H9 (cell line): ENCODE data around the gene DYTN. TPM values are rescaled to one million over a fixed set of nuclear protein-coding genes. Genes with fewer than 3 reads are reported as not detected.
A peak's percentile ranks its signal among the peaks of the same experiment; 100 is the strongest.

Source experiments
- DNase-seq: peaks from one replicate; pipeline ENCODE4 v3.0.0-alpha.2; 2017
- H2AFZ ChIP-seq: one replicate; pipeline ENCODE4 v1.6.1; 2013; ENCODE audit warnings: mild to moderate bottlenecking, low read length, control low read depth, moderate library complexity
- H2AK5ac ChIP-seq: 2 replicates; pipeline ENCODE4 v1.6.1; 2013; ENCODE audit warnings: low read length, control low read depth, mixed read lengths; ENCODE audit not compliant: insufficient read length
- H2BK120ac ChIP-seq: one replicate; pipeline ENCODE4 v1.6.1; 2013; ENCODE audit warnings: low read depth, mild to moderate bottlenecking, low read length, control low read depth, inconsistent platforms; ENCODE audit not compliant: poor library complexity, severe bottlenecking
- H2BK12ac ChIP-seq: 2 replicates; pipeline ENCODE4 v1.6.1; 2013; ENCODE audit warnings: low read length, control low read depth, mixed read lengths, low read depth; ENCODE audit not compliant: insufficient read length
- H2BK15ac ChIP-seq: 2 replicates; pipeline ENCODE4 v1.6.1; 2013; ENCODE audit warnings: low read depth, low read length, control low read depth
- H2BK20ac ChIP-seq: one replicate; pipeline ENCODE4 v1.6.1; 2013; ENCODE audit warnings: low read depth, mild to moderate bottlenecking, low read length, control low read depth, inconsistent platforms; ENCODE audit not compliant: poor library complexity, severe bottlenecking
- H2BK5ac ChIP-seq: 2 replicates; pipeline ENCODE4 v1.6.1; 2013; ENCODE audit warnings: low read length, control low read depth, mixed read lengths; ENCODE audit not compliant: insufficient read length
- H3K14ac ChIP-seq: 2 replicates; pipeline ENCODE4 v1.6.1; 2013; ENCODE audit warnings: low read length, control low read depth; ENCODE audit not compliant: insufficient read depth
- H3K18ac ChIP-seq: 2 replicates; pipeline ENCODE4 v1.6.1; 2013; ENCODE audit warnings: low read depth, mild to moderate bottlenecking, mixed read lengths, low read length, control low read depth; ENCODE audit not compliant: insufficient read length
- H3K23ac ChIP-seq: 2 replicates; pipeline ENCODE4 v1.6.1; 2013; ENCODE audit warnings: low read length, control low read depth, mixed read lengths, low read depth; ENCODE audit not compliant: insufficient read length
- H3K23me2 ChIP-seq: 2 replicates; pipeline ENCODE4 v1.6.1; 2013; ENCODE audit warnings: low read depth, mild to moderate bottlenecking, mixed read lengths, low read length, control low read depth; ENCODE audit not compliant: insufficient read length, poor library complexity, severe bottlenecking
- H3K27ac ChIP-seq: 2 replicates; pipeline ENCODE4 v1.5.1; 2013; ENCODE audit warnings: low read length, control low read depth, mixed read lengths, low read depth; ENCODE audit not compliant: insufficient read length
- H3K27me3 ChIP-seq: 2 replicates; pipeline ENCODE4 v1.6.1; 2013; ENCODE audit warnings: low read length, control low read depth, inconsistent platforms; ENCODE audit not compliant: insufficient read depth
- H3K4ac ChIP-seq: 2 replicates; pipeline ENCODE4 v1.6.1; 2013; ENCODE audit warnings: low read depth, mild to moderate bottlenecking, control low read depth, inconsistent platforms, low read length, moderate library complexity
- H3K4me1 ChIP-seq: 2 replicates; pipeline ENCODE4 v1.6.1; 2013; ENCODE audit warnings: low read length, control low read depth, inconsistent platforms; ENCODE audit not compliant: insufficient read depth
- H3K4me2 ChIP-seq: 2 replicates; pipeline ENCODE4 v1.6.1; 2013; ENCODE audit warnings: low read length, control low read depth, mixed read lengths; ENCODE audit not compliant: insufficient read length, insufficient read depth
- H3K56ac ChIP-seq: 2 replicates; pipeline ENCODE4 v1.6.1; 2013; ENCODE audit warnings: low read depth, mild to moderate bottlenecking, mixed read lengths, low read length, control low read depth; ENCODE audit not compliant: insufficient read length
- H3K79me1 ChIP-seq: 2 replicates; pipeline ENCODE4 v1.6.1; 2013; ENCODE audit warnings: low read depth, mild to moderate bottlenecking, moderate library complexity, low read length, control low read depth, inconsistent platforms; ENCODE audit not compliant: insufficient read depth, poor library complexity, severe bottlenecking
- H3K79me2 ChIP-seq: 2 replicates; pipeline ENCODE4 v1.6.1; 2013; ENCODE audit warnings: low read length, control low read depth, inconsistent platforms; ENCODE audit not compliant: insufficient read depth
- H3K9ac ChIP-seq: 2 replicates; pipeline ENCODE4 v1.6.1; 2013; ENCODE audit warnings: low read length, control low read depth, mixed read lengths; ENCODE audit not compliant: insufficient read length; ENCODE audit errors: extremely low read depth
- H3K9me3 ChIP-seq: one replicate; pipeline ENCODE4 v1.6.1; 2013; ENCODE audit warnings: low read depth, low read length, inconsistent platforms; ENCODE audit not compliant: control insufficient read depth
- H3T11ph ChIP-seq: one replicate; pipeline ENCODE4 v1.6.1; 2013; ENCODE audit warnings: mild to moderate bottlenecking, low read length, control low read depth, inconsistent platforms
- H4K20me1 ChIP-seq: one replicate; pipeline ENCODE4 v1.6.1; 2013; ENCODE audit not compliant: control insufficient read depth, insufficient read length, insufficient read depth
- H4K5ac ChIP-seq: 2 replicates; pipeline ENCODE4 v1.6.1; 2013; ENCODE audit warnings: low read depth, mild to moderate bottlenecking, mixed read lengths, low read length, control low read depth; ENCODE audit not compliant: insufficient read length
- H4K8ac ChIP-seq: replicated peaks from 2 replicates; pipeline ENCODE4 v1.6.1; 2013; ENCODE audit warnings: low read length, control low read depth, mixed read lengths, low read depth; ENCODE audit not compliant: insufficient read length
- H4K91ac ChIP-seq: 2 replicates; pipeline ENCODE4 v1.6.1; 2013; ENCODE audit warnings: low read depth, mild to moderate bottlenecking, moderate library complexity, mixed read lengths, low read length, control low read depth; ENCODE audit not compliant: insufficient read length
- H3K27ac Mint-ChIP-seq, 3 experiments: 2 replicates in 2 of 3; 3 replicates in 1 of 3; pipeline ENCODE4 v1.8.0; 2020 to 2021; ENCODE audit warnings: mixed read lengths in 3 of 3, mild to moderate bottlenecking in 1 of 3, moderate library complexity in 1 of 3
- H3K27me3 Mint-ChIP-seq: 2 replicates; pipeline ENCODE4 v1.8.0; 2021; ENCODE audit warnings: low read depth, mild to moderate bottlenecking, moderate library complexity, mixed read lengths
- H3K36me3 Mint-ChIP-seq, 3 experiments: 2 replicates in 2 of 3; 3 replicates in 1 of 3; pipeline ENCODE4 v1.8.0; 2020 to 2021; ENCODE audit warnings: low read depth in 3 of 3, mixed read lengths in 3 of 3; ENCODE audit not compliant: insufficient read depth in 1 of 3
- H3K4me1 Mint-ChIP-seq, 2 experiments: 2 replicates each; pipeline ENCODE4 v1.8.0; 2020; ENCODE audit warnings: mixed read lengths in 2 of 2
- H3K4me3 Mint-ChIP-seq, 2 experiments: 2 replicates in 1 of 2; 3 replicates in 1 of 2; pipeline ENCODE4 v1.8.0; 2020 to 2021; ENCODE audit warnings: mild to moderate bottlenecking in 2 of 2, mixed read lengths in 2 of 2, moderate library complexity in 1 of 2
- H3K9me3 Mint-ChIP-seq, 2 experiments: 2 replicates in 1 of 2; 3 replicates in 1 of 2; pipeline ENCODE4 v1.8.0; 2020; ENCODE audit warnings: mild to moderate bottlenecking in 2 of 2, mixed read lengths in 2 of 2, moderate library complexity in 1 of 2
- CTCF ChIP-seq: fragments of 200-600 bp; sonication (generic); conservative IDR thresholded peaks from 3 replicates; pipeline ENCODE4 v1.8.0; 2021; ENCODE audit warnings: antibody characterized with exemption, mild to moderate bottlenecking
- WGBS: extraction: QIAGEN DNeasy Blood & Tissue Kit; methylation state at CpG from one replicate; pipeline ENCODE4 v1.1.7; 2013; ENCODE audit warnings: missing lambda C conversion rate, low lambda C conversion rate, mixed read lengths; ENCODE audit not compliant: insufficient read length; ENCODE audit errors: extremely low coverage; 5-methylcytosine and 5-hydroxymethylcytosine counted together
- total RNA-seq: library from RNA; stranded (reverse); gene quantifications from 2 replicates; pipeline ENCODE4 v1.2.1, GENCODE V29; 2021

Gene DYTN
- total RNA-seq, 1 experiment from 2014 or later, result not detected

DNA sequence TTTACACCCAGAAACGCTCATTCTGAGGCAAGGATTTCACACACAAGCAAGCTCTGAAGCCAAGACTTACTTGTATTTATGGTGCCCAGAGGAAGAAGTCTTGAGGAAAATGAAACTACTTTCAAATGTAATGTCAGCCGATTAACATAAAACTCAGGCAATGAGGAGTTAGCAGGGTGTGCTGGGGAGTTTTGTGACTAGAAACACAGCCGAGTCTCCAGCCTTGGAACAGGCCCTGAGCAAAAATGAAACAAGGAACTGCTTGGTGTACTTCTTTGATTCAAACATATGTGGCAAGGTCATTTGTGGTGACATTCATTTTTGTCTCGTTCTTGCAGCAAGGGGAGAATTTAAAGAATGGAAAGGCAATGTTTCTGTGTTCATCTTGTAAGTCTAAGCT, 4.5 kb downstream of the DYTN start:
- no peak overlapping the region for H4K5ac ChIP-seq
- H4K8ac ChIP-seq, result no peak overlapping the region
- no peak overlapping the region for H2BK120ac ChIP-seq
- no peak overlapping the region for H3K27ac ChIP-seq
- H4K20me1 ChIP-seq, result no peaks in the 10 kb centered on the region
- no peak overlapping the region for H3K18ac ChIP-seq
- H2BK15ac ChIP-seq, result no peak overlapping the region
- no peak overlapping the region for H3T11ph ChIP-seq
- no peak overlapping the region; the same call in 1 of the 2 replicates for H3K14ac ChIP-seq
- H3K4me2 ChIP-seq, result peak overlapping the region; percentile 4
- no CpG with 5 or more reads among the region's 4 CpGs for WGBS
- no peak overlapping the region for H3K56ac ChIP-seq
- Mint-ChIP-seq H3K27ac (no peak overlapping the region), H3K9me3 (peaks cover 0 to 3% of the 10 kb centered on the region in 2 experiments; a peak in 1 of 5 replicates), H3K4me3 (no peak overlapping the region), H3K27me3 (peaks cover 41% of the 10 kb centered on the region), H3K36me3 (no peaks in the 10 kb centered on the region), H3K4me1 (peaks cover 14% of the 10 kb centered on the region in 2 experiments)
- H3K4ac ChIP-seq, result no peak overlapping the region
- H2BK20ac ChIP-seq, result no peak overlapping the region
- H2BK12ac ChIP-seq, result no peak overlapping the region
- H3K9ac ChIP-seq, result no peak overlapping the region
- no peaks in the 10 kb centered on the region; the same call in 1 of the 2 replicates for H3K27me3 ChIP-seq
- no peak for DNase-seq
- no peaks in the 10 kb centered on the region for H3K79me2 ChIP-seq
- no peak for TF ChIP-seq CTCF
- no peak overlapping the region for H4K91ac ChIP-seq
- H2BK5ac ChIP-seq, result no peak overlapping the region
- H2AFZ ChIP-seq, result no peak overlapping the region
- H2AK5ac ChIP-seq, result no peak overlapping the region
- H3K23ac ChIP-seq, result no peak overlapping the region
- no peaks in the 10 kb centered on the region for H3K9me3 ChIP-seq
- peaks cover 8% of the 10 kb centered on the region; the same call in 1 of the 2 replicates for H3K4me1 ChIP-seq
- no peaks in the 10 kb centered on the region for H3K79me1 ChIP-seq
- H3K23me2 ChIP-seq, result no peaks in the 10 kb centered on the region
